Activated CD4-positive, alpha-beta T cell treated with anti-CD3 and anti-CD28 coated beads for 24 hours (primary cell): Measurements from ENCODE around the gene MYO1E.
"Not testable (repeated sequence)": the region's sequence is repeated elsewhere in the genome, so short reads cannot be mapped to it uniquely, and the experiment has no call there.

Experiments used
- DNase-seq, 2 donors: peaks; one replicate each; pipeline ENCODE4 v3.0.0-alpha.2; 2020; ENCODE audit warnings: low read depth in 2 of 2

The MYO1E gene

GRCh38 chr15:59133929-59134427 is 238.7 kb downstream of the MYO1E start:
- DNase-seq, result no peak

GRCh38 chr15:59131969-59132562 is 240.6 kb downstream of the MYO1E start:
- no peak for DNase-seq

DNA sequence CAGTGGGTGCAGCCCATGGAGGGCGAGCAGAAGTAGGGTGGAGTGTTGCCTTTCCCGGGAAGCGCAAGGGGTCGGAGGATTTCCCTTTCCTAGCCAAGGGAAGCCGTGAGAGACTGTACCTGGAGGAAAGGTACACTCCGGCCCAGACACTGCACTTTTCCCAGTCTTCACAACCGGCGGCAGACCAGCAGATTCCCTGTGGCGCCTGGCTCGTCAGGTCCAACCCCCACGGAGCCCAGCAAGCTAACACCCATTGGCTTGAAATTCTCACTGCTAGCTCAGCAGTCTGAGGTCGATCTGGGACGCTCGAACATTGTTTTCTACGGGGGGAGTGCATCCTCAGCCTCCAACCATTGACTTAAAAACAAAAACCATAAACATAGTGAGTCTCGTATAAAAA is 241.2 kb downstream of the MYO1E start:
- DNase-seq, result no peak

DNA sequence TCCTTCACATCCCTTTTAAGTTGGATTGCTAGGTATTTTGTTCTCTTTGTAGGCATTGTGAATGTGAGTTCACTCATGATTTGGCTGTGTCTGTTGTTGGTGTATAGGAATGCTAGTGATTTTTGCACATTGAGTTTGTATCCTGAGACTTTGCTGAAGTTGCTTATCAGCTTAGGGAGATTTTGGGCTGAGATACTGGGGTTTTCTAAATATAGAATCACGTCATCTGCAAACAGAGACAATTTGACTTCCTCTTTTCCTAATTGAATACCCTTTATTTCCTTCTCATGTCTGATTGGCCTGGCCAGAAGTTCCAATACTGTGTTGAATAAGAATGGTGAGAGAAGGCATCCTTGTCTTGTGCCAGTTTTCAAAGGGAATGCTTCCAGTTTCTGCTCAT is 245.4 kb downstream of the MYO1E start:
- DNase-seq, result not testable (repeated sequence)

DNA sequence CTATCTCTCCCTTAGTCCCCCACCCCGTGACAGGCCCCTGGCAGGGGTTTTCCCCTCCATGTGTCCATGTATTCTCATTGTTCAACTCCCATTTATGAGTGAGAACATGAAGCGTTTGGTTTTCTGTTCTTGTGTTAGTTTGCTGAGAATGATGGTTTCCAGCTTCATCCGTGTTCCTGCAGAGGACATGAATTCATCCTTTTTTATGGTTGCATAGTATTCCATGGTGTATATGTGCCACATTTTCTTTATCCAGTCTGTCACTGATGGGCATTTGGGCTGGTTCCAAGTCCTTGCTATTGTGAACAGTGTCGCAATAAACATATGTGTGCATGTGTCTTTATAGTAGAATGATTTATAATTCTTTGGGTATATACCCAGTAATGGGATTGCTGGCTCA is 247.0 kb downstream of the MYO1E start:
- DNase-seq, result not testable (repeated sequence)

- DNase-seq, result no peak
Measured at GRCh38 chr15:59124261-59124660, 248.4 kb downstream of the MYO1E start.

DNA sequence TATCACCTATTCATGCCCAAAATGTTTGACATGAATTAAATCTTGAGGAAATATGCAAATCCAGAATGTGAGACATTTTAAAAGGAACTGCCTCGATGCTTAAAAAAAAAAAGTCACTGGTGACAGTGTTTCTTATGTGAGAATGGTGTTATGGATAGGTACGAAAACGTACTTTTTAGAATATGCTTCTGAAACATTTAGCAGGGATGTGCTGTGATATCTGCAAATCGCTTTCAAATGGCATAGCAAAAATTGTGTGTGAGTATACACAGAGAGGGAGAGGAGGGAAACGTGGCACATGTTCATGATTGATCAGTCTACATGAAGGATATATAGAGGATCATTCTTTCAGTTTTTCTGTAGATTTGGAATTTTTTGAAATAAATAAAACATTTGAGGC is 251.7 kb downstream of the MYO1E start:
- DNase-seq, result no peak

DNA sequence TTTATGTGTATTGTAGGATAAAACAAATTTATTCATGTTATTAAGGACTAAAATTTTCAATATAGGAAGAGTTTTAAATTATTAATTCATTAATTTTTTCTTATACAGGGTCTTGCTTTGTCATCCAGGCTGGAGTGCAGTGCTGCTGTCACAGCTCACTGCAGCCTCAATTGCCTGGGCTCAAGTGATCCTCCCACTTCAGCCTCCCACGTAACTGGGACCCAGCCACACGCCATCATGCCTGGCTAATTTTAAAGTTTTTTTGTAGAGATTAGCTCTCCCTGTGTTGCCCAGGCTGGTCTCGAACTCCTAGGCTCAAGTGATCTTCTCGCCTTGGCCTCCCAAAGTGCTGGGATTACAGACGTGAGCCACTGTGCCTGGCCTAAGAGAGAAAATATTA is 253.0 kb downstream of the MYO1E start:
- DNase-seq, result no peak

DNA sequence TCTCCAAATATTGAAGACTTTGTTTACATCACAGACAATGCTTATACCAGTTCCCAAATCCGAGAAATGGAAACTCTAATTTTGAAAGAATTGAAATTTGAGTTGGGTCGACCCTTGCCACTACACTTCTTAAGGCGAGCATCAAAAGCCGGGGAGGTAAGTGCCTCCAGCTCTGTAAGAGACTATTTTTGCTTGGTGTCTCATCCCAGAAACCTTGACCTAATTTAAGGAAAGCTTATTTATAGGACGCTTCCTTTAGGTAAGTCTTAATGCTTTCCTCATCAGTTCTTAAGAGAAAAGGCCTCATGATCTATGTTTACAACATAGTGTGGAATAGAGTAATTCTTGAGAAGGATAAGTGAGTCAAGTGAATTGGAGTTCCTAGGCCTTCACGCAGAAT is 255.9 kb downstream of the MYO1E start:
- DNase-seq, result no peak

DNA sequence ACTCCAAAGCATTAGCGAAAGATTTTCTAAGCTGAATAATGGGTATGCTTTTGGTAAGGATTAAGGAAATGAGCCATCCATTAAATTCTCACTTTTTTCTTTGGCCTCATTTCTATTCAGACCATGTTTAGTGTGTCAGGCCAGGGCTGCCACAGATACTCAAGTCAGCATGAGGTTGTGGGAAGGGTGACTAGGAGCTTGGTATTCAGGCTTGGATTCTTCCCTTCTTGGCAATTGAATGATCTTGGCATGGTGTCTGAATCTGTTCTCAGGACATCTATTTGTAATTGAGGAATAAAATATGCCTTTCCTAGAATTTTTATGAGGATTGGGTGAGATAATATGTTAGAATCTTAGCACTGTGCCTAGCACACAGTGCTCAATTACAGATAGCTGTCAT is 256.5 kb downstream of the MYO1E start:
- DNase-seq, result no peak

- DNase-seq, result no peak
Measured at GRCh38 chr15:59115047-59115446, 257.6 kb downstream of the MYO1E start.

- DNase-seq, result no peak
Measured at GRCh38 chr15:59111251-59111650, 261.4 kb downstream of the MYO1E start.

DNA sequence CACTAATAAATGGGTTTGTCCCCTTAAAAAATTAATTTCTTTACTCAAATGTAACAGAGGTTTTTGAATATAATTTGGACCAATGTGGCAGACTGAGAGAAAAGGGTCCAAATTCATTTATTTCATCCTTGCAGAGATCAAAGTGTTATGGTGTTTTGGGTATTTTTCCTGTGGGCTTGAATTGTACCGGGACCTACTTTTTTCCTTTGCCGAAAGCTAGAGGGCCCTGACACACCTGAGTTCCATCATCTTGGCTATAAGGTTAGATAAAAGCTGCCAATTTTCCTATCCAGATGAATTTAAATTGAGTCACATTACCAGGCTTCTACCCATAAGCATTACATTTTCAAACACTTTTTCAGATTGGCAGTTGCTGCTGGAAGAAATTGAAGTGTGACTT is 266.8 kb downstream of the MYO1E start:
- no peak for DNase-seq

DNA sequence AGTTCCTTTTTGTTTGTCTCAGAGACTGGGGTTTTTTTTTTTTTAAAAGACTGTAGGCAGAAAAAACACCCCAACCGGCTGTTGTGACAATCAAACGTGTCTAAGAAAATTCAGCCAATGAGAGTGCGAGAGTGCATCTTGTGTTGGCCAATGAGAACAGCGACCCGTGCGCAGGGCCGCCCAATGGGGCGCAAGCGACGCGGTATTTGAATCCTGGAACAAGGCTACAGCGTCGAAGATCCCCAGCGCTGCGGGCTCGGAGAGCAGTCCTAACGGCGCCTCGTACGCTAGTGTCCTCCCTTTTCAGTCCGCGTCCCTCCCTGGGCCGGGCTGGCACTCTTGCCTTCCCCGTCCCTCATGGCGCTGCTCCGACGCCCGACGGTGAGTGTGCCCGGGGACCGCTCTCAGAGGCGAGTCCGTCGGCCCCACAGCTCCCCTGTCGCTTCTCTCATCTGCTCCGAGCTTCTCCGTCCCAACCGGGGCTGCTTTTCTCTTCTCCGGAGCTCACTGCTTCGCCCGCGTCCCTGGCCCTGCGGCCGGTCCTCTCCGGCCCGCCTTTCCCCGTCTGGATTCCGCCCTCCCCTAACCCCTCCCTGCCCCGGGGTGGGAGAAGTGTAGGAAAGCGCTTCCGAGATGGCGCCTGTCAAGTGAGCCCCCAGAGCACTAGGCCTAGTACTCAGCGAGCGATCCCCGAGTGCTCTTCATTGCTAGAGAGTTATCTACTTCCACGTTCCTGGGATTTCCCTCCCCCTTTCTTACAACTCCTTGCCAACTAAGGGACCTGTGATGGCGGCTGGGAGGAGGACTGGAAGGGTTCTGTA is 267.5 kb downstream of the MYO1E start, which contains the start of gene CCNB2:
CCNB2 (plus strand) TSS at position 235 of the 821 bp plus-strand sequence; CDS start at position 358, 123 bp downstream.
- peak; percentile 69 to 70 for DNase-seq

GRCh38 chr15:59104602-59104911 is 268.1 kb downstream of the MYO1E start:
- no peak for DNase-seq

DNA sequence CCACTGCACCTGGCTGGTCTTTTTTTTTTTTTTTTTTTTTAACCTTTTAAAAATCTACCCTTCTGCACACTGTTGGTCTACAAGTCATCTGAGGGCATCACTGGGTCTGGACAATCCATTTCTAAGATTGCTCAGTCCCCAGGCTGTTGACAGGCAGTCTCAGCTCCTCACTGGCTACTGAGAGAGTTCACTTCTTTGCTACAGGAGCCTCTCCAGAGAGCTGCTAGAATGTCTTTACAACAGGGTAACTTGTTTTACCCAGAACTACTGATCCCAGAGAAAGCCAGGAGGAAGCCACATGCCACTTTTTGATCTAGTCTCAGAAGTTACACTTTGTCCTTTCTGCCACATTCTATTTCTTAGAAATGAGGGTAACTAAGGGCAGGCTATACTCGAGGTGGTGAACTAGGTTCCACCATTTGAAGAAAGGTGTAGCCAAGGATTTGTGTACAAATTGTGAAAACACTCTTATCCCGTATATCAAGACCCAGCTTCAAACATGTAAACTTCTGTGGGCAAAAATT is 273.4 kb downstream of the MYO1E start:
- no peak for DNase-seq

DNA sequence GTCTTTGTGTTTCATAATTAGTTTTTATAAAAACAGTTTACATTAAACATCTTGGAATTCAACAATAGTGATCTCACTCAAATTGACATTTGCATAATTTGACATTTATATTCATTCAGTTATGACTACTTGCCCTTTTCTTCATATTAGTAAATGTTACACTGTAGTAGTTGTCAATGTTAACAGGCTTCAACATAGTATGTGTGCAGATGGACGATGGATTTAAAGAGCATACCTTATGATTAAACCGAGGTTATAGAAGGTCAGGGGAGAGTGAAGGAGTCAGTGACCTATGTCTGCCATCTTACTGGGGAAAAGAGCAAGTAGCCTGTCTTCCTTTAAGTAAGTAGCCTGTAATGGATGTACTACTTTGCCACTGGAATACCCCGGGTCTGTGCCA is 276.2 kb downstream of the MYO1E start:
- no peak for DNase-seq

DNA sequence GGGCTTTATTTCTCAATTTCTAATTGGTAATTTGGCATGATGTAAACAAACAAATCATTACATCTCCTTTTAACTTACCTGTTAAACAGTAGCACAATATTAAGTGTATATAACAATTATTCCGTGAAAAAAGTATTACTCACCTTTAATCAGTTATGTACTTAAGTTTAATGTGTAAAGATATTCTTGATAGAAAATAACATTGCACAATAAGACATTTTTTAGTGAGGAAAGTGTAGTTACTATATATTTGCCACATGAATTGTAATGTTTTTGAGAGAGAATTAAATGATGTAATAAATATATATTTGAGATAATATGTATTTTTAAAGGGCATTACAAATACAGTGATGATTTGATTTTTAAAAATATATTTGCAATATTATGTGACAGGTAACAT is 278.6 kb downstream of the MYO1E start:
- DNase-seq, result no peak

GRCh38 chr15:59087731-59088130 is 284.9 kb downstream of the MYO1E start:
- no peak for DNase-seq
